Spinal cord (tissue), 10 donors: ENCODE measurements around the gene ENG. TPM values are rescaled to one million over a fixed set of nuclear protein-coding genes. Genes with fewer than 3 reads are reported as not detected.

Experiments used
- DNase-seq, 6 donors: peaks; one replicate each; pipeline versions ENCODE4 v3.0.0 to v3.0.0-alpha.2; 2013 to 2015; ENCODE audit warnings: low spot score in 6 of 6, low read depth in 4 of 6
- H3K27ac ChIP-seq: one replicate; pipeline ENCODE4 v1.5.1; 2013; ENCODE audit warnings: low read depth, low read length, control low read depth
- H3K27me3 ChIP-seq: one replicate; pipeline ENCODE4 v1.6.1; 2013; ENCODE audit warnings: low read length; ENCODE audit not compliant: control insufficient read depth, insufficient read depth
- H3K36me3 ChIP-seq: one replicate; pipeline ENCODE4 v1.6.1; 2013; ENCODE audit warnings: low read length; ENCODE audit not compliant: control insufficient read depth, insufficient read depth
- H3K4me1 ChIP-seq: one replicate; pipeline ENCODE4 v1.6.1; 2013; ENCODE audit warnings: low read length; ENCODE audit not compliant: control insufficient read depth, insufficient read depth
- H3K4me3 ChIP-seq: one replicate; pipeline ENCODE4 v1.5.1; 2013; ENCODE audit warnings: low read depth, low read length, control low read depth
- H3K9me3 ChIP-seq: one replicate; pipeline ENCODE4 v1.6.1; 2013; ENCODE audit warnings: low read length; ENCODE audit not compliant: control insufficient read depth, insufficient read depth
- WGBS: methylation state at CpG from one replicate; pipeline ENCODE4 v1.1.5; 2013; ENCODE audit warnings: missing lambda C conversion rate; ENCODE audit not compliant: insufficient coverage; 5-methylcytosine and 5-hydroxymethylcytosine counted together
- polyA plus RNA-seq, 2 donors: library from polyadenylated mRNA; unstranded; fragments of 120-200 nt; gene quantifications; one replicate each; pipeline ENCODE4 v1.2.1, GENCODE V29; 2013; ENCODE audit not compliant: insufficient read length in 2 of 2
- total RNA-seq, 2 donors: library from RNA; depleted of rRNA in 1 of 2; stranded (reverse); fragments of 120-200 nt in 1 of 2; fragments of >200 nt in 1 of 2; gene quantifications; one replicate each; pipeline versions ENCODE4 v1.2.3 to v1.2.4, GENCODE V29; 2013 to 2014
- donor health status: healthy.

Gene ENG
- total and polyA plus RNA-seq, 4 donors = 6.3 to 46.9 (median 29.6) TPM

GRCh38 chr9:127880143-127880542 lies 25.7 kb upstream of the ENG start:
- H3K4me3 ChIP-seq = no peak overlapping the region
- no peaks in the 10 kb centered on the region for H3K9me3 ChIP-seq
- no peak overlapping the region for H3K27ac ChIP-seq
- peaks cover 46% of the 10 kb centered on the region for H3K4me1 ChIP-seq
- DNase-seq = no peak
- peaks cover 29% of the 10 kb centered on the region for H3K36me3 ChIP-seq
- no peaks in the 10 kb centered on the region for H3K27me3 ChIP-seq
- WGBS = 100% methylated on average over 1 of the region's 8 CpGs

DNA sequence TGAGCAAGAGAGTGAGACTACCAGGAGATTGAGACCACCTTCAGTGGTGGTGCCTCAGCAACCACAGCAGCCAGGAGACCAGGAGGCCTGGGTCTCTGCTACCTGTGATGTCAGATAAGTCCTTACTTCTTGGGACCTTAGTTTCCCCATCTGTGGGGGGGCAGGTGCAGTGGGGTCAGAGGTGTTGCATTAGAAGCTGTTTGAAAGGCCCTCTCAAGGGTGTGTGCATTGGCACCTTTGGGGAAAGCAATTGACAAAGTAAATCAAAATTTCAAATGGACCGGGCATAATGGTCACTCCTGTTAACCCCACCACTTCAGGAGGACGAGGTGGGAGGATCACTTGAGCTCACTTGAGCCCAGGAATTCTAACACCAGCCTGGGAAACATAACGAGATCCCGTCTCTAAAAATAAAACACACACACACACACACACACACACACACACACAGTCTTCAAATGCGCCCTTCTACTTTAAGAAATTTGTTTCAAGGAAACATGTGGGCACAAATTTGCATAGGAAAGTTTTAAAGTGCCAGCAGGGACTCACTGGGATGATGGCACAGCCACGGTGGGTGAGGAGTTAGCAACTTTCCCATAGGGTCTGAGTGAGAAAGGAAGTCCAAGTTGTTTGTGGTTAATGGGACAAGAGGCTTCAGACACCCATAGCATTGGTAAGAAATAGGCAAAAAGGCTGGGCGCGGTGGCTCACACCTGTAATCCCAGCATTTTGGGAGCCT lies 24.4 kb upstream of the ENG start:
- no peaks in the 10 kb centered on the region for H3K27me3 ChIP-seq
- H3K36me3 ChIP-seq = peaks cover 29% of the 10 kb centered on the region
- no peak overlapping the region for H3K4me3 ChIP-seq
- 74% methylated on average over 3 of the region's 8 CpGs for WGBS
- no peak for DNase-seq
- no peaks in the 10 kb centered on the region for H3K9me3 ChIP-seq
- H3K27ac ChIP-seq = no peak overlapping the region
- H3K4me1 ChIP-seq = peaks cover 46% of the 10 kb centered on the region

DNA sequence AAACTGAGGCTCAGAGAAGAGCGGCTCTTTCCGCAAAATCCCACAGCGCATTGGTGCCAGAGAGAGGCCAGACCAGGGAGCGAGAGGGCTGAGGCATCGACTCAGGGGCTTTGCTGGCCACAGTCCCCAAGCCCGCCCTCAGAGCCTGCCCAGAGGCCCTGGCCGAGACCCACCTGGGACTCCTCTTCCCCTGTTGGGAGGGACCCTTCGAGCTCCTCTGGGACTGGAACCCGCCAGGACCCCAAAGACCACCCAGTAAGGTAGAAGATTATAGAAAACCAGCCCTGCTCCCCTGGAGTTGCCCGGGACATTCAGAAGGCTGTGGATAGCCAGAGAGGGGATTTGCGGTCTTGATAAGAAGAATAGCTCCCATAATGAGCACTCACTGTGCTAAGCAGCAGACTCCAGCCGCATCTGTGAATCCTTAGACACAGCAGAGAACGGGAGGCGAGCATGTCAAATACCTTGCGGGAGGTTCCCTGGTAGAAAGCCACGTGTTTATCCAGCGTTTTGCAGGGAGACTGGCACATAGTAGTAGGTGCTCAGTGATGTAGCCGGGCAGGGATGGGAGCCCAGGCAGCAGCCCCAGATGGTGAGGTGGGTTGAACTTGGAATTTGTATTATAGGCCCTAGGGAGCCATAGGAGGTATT lies 23.7 kb upstream of the ENG start:
- peak overlapping the region; percentile 70 for H3K27ac ChIP-seq
- peak overlapping the region; percentile 52 for H3K4me3 ChIP-seq
- peaks cover 36% of the 10 kb centered on the region for H3K36me3 ChIP-seq
- WGBS = 29% methylated on average over 15 of the region's 18 CpGs
- H3K4me1 ChIP-seq = peaks cover 52% of the 10 kb centered on the region
- DNase-seq = peak in 1 of 6 donors; percentile 47
- H3K27me3 ChIP-seq = no peaks in the 10 kb centered on the region
- no peaks in the 10 kb centered on the region for H3K9me3 ChIP-seq

DNA sequence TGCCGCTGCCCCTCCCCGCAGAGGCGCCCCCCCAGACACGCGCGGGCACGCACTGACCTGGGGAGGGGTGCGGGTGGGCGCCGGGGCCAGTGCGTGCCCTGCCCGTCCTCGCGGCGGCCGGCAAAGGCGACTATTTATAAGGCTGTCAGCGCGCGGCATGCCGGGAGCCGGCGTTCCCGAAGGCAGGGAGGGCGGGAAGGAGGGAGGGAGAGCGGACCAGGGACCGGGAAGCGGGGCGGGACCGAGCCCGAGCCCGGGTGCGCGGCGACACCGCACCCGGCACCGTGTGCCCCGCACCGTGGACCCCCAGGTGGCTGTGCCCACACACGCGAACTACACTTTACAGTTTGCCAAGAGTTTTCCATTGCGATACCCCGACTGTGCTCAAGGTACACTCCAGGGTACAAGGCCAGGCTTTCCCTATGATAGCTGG lies 23.1 kb upstream of the ENG start, which contains the start of gene AK1:
AK1 (minus strand) TSS at position 110 of the 433 bp plus-strand sequence. CDS start 3,058 bp downstream, outside the sequence.
- peak within 1 kb of the TSS; percentile 52 for H3K4me3 ChIP-seq
- WGBS = under 1% methylated on average over 43 of the region's 44 CpGs
- H3K4me1 ChIP-seq = peaks cover 58% of the 10 kb centered on the region
- H3K27ac ChIP-seq = peak within 1 kb of the TSS; percentile 79
- no peaks in the 10 kb centered on the region for H3K27me3 ChIP-seq
- H3K36me3 ChIP-seq = peaks cover 36% of the 10 kb centered on the region
- H3K9me3 ChIP-seq = no peaks in the 10 kb centered on the region
- DNase-seq = peak in 3 of 6 donors; percentile 57 to 91 (median 89)

DNA sequence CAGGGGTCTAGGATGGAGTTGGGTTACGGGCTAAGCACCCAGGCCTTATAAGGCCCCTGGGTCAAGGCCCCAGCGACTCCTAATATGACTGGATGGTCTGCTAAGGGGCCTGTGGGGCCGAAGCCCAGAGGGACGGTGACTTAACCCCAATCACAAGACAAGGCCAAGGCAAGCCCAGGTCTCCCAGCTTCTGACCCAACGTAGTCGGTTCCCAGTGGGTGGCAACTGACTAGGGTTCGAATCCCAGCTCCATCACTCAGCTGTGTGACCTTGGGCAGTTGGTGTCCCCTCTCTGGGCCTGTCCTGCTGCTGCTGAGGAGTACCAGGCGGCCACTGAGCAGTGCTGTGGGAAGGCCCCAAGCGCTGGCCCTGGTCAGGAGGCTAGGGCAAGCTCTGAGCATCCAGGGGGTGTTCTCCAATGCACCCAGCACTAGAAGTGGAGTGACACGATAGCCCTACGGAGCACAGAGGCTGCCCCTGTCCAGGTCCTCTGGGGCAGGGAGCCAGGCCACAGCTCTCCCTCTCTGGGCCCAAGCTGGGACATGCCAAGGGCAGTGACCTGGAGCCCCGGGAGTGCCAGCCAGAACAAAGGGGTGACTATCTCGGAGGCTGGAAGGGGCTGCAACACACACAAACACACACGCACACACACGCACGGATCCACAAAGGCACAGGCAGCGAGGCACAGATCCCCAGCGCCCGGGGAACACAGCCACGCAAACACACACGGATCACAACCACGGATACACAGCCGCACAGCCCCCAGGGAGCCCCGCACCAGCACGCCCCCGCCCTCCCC lies 22.5 kb upstream of the ENG start:
- Histone ChIP-seq H3K4me3 (peak overlapping the region; percentile 52), H3K4me1 (peaks cover 64% of the 10 kb centered on the region), H3K27ac (peak overlapping the region; percentile 79), H3K9me3 (no peaks in the 10 kb centered on the region), H3K27me3 (no peaks in the 10 kb centered on the region), H3K36me3 (peaks cover 42% of the 10 kb centered on the region)
- WGBS = 26% methylated on average over 24 of the region's 26 CpGs
- peak in 2 of 6 donors; percentile 76 to 78 for DNase-seq

- Histone ChIP-seq H3K9me3 (no peaks in the 10 kb centered on the region), H3K4me1 (peaks cover 72% of the 10 kb centered on the region), H3K27ac (peak overlapping the region; percentile 88), H3K27me3 (no peaks in the 10 kb centered on the region), H3K36me3 (peaks cover 49% of the 10 kb centered on the region), H3K4me3 (peak overlapping the region; percentile 52)
- no peak for DNase-seq
- 64% methylated on average over 11 of the region's 14 CpGs for WGBS
Measured at GRCh38 chr9:127876026-127876763, 21.7 kb upstream of the ENG start.

DNA sequence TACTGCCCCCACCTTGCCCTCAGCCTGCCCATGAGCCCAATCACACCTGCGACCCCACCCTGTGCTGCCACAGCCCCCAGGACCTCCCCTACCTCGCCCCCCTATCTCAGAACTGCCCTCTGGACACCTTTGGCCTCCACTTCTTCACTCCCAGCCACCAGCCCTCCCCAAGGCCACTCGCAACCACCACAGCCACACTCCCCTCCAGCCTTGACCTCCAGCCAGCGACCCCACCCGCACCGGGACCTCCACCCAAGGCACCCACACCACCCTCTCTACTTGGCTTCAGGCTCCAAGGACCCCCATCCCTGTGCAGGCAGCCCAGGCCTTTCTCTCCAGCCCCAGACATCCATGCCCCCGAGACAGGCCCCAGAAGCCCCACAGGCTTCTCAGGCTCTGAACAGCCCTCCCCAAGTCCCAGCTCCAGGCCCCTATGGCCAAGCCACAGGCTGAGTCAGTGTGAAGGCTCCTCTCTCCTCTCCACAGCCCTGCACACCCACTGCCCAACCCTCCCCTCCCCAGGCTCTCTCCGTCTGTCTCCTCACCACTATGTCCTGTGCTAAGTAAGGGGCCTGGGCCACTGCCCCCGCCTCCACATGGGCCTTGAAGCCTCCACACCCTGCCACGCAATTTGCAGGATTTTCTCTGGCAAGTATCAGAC lies 21.0 kb upstream of the ENG start:
- H3K27ac ChIP-seq = peak overlapping the region; percentile 88
- no peaks in the 10 kb centered on the region for H3K27me3 ChIP-seq
- DNase-seq = no peak
- WGBS = 80% methylated on average over 10 of the region's 10 CpGs
- H3K9me3 ChIP-seq = no peaks in the 10 kb centered on the region
- H3K4me3 ChIP-seq = peak overlapping the region; percentile 9
- H3K36me3 ChIP-seq = peaks cover 57% of the 10 kb centered on the region
- H3K4me1 ChIP-seq = peaks cover 77% of the 10 kb centered on the region

DNA sequence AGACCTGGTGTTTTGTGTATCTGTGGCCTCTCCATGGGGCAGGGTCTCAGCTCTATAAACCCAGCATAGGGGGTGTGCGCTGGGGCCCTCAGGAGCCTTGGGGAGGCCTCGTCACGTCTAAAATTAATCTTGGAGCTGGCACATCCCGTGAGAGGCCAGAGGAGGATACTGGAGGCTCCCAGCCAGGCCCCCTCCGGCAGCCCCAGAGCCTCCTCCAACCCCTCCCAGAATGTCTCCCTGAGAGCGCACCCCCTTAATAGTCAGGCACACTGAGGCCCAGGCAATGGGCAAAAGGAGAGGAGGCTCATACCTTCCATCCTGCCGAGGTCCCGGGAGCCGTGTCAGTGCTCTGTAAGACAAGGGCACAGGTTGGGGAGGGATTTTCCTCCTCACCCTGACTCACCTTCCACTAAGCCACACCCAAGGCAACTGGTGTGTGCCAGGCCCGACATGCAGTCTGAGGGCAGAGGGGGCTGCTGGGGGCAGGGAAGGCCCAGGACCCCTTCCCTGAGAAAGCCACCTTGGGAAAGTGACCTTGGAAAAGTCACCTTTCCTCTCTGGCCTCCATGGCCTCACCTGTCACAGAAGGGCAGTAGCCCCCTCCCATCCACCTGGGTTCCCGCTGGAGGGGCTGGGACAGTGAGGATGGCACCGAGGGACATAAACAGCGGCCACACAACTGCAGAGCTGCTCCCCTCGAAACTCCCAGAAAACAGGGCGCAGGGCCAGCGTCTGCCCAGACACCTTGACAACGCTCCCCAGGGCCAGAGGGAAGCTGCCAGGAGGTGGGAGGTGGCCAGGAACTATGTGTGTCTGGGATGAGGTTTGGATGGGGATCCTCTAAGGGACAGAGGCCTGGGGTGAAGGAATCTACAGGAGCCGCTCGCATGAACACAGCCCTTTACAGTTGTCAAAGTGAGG lies 20.1 kb upstream of the ENG start:
- WGBS = 61% methylated on average over 10 of the region's 19 CpGs
- Histone ChIP-seq H3K4me3 (peak overlapping the region; percentile 5), H3K27ac (peak overlapping the region; percentile 88), H3K4me1 (peaks cover 81% of the 10 kb centered on the region), H3K9me3 (no peaks in the 10 kb centered on the region), H3K36me3 (peaks cover 66% of the 10 kb centered on the region), H3K27me3 (no peaks in the 10 kb centered on the region)
- DNase-seq = peak in 2 of 6 donors; percentile 33 to 72
